22Rv1 (cell line): ENCODE results near the gene HOXA10.

Experiments used
- CTCF ChIP-seq: fragments of 450-650 bp; IDR thresholded peaks from 2 replicates; pipeline ENCODE4 v1.5.1; 2017; ENCODE audit warnings: mild to moderate bottlenecking
- ZFX ChIP-seq: fragments of 450-650 bp; IDR thresholded peaks from 2 replicates; pipeline ENCODE4 v1.6.1; 2017; ENCODE audit warnings: antibody characterized with exemption, borderline replicate concordance

- TF ChIP-seq CTCF (no peak), ZFX (no peak)
These were observed 29.3 kb downstream of the HOXA10 start for GRCh38 chr7:27144781-27145164.
